GM21717 (cell line): ENCODE measurements around the gene NCAM1.

Source experiments
- ATAC-seq: cut with Tn5 transposase; IDR thresholded peaks from one replicate; pipeline ENCODE4 v1.9.1; 2021; ENCODE audit warnings: mild to moderate bottlenecking, moderate library complexity; ENCODE audit not compliant: unreplicated experiment

The NCAM1 gene

DNA sequence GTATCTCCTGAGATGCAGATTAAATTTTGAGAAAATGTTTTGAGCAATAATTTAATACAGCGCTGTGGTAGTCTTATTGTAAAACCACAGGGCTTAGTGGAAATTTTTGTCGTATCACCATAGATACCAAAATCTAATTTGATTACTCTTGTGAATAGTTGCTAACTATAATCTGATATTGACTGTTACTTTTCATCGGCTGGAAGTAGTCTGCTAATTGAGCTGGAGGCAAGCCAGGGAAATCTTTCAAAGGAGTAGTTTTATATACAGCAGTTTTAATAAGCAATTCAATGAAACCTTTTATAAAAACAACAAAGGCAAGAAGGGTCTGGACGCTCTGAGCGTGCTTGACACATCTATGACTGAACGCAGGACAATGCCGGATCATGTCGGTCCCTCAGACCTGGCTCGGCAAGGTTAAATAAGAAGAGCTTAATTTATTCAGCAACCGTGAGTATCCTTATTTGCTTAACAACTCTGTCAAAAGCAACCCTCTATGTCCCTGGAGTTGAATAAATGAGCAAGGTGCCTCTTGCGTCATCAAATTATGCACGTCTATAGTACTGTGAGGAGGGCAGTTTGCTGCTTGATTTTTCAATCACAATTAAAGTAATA lies 121.2 kb downstream of the NCAM1 start:
- no peak for ATAC-seq

DNA sequence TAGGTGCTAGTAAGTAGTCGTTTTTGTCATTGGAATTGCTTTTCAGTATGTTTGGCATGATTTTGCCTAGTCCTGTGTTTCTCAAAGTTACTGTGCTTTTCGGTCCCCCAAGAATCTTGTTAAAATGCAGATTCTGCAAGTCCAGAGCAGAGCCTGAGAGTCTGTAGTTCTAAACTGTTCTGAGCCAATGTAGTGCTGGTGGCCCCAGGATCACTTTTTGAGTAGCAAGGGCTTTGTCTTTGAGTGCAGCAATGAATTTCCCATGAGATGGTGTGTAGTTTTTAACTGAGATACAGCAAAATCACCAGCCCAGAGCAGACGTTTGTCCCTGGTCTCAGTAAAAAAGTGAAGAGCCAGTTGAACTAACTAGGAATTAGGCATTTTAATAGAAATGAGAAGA lies 122.4 kb downstream of the NCAM1 start:
- no peak for ATAC-seq

DNA sequence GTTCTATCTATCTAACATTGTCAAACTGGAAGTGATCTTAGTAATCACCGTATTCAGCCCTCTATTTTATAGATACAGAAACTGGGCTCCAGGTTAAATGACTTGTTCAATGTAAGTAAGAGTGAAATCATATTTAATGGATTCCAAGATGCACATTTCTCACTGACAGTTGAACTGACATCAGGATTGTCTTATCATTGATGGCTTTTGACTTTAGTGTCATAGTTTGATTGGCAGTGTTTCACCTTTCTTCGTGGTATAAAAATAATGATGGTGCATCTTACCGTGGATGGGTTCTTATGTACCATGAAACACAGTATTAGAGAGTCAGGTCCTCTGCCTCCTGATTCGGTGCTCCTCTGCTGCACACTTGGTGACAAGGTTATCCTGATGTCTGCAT lies 123.1 kb downstream of the NCAM1 start:
- ATAC-seq = no peak

DNA sequence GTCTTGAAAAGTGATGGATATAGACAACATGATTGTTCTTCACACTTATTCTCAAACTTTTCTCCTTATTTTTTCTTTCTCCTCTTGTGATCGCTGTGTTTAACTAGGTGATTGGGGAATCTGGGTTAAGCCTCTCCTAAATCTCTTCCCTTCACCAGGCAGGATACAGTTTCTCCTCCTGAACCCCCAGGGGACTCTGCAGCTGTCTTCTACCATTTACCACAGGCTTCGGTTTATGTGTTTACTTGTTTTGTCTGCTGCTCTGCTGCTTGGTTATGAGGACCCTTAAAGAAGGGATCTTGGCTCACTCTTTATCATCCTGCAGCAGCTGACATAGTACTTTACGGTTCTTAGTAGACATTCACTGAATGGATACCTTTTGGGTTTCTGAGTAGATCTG lies 124.2 kb downstream of the NCAM1 start:
- ATAC-seq = no peak

DNA sequence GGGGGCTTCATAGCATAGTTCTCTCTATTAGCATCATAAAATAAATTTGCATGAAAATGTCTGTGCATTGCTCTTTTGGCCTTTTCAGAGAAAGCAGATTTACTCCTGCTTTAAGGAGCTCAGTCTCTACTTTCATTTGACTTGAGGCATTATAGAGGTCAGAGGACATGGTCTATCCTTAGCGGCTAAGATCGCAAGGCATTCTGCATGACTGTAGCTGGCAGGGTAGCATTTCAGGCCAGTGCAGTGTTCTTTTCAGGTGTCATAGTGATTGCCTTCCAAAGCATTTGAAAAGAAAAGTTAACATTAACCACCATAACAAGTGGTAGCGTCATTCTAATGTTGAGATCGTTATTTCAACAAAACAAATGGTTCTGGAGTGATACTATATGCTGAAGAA lies 126.5 kb downstream of the NCAM1 start:
- ATAC-seq = no peak

DNA sequence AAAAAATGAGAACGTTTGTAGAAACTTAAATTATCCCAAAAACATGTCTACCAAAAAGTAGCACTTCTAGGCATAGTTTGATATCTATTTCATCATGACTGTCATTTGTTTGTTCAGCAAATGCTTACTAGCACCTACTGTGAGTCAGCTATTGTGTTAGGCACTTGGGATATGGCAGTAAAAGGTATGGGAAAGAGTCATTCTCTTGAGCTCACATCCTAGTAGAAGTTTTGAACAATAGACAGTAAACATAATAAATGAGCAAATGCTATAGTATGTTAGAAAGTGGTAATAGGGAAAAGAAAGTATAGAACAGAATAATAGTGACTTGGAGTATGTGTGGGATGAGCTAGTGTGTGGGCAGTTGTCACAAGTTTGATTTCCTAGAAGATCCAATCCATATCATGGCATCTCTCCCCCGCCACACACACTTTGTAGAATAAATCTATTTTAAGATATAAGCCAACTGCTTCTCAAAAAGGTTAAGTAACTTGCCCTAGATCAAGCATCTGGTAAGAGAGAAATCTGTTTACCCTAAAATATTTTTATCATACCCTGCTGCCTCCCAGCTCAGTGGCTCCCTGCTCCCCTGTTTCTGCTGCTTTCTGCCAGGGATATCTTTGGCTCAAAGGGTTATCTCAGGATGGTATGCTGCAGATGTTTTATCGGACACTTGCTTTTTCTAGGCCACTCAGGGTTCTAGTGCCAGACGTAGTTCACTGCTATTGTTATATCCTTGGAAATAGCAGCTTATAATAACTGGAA lies 129.7 kb downstream of the NCAM1 start:
- ATAC-seq = no peak

DNA sequence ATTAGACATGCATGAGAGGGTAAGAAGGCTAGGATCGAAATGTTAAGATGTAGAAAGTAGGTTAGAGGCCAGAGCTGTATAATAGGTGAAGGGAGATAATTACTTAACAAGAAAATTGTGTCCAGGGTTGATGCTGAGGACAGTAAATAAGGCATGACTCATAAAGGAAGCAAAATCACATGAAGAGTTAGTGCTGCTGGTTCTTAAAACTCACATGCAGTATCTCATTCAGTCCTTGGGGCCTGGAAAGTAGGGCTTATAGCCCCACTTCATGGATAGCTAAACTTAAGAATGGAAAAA lies 130.2 kb downstream of the NCAM1 start:
- no peak for ATAC-seq

DNA sequence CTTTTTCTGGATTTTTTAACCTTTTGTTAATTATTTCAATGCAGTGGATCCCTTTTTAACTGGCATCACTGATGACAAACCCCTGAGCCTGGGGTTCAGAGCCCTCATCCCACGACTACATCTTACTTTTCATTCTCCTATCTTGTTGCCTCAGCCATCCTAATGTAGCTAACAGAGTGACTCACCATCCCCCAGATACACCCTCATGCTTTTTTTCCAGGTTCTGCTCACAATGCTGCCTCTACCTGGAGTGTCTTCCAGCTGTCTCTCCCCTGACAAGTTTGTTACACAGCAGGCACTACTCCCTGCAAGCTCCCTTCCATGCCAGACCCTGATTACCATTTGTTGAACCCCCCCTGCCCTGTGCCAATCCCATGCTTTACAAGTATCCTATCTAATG lies 135.4 kb downstream of the NCAM1 start:
- ATAC-seq = no peak

DNA sequence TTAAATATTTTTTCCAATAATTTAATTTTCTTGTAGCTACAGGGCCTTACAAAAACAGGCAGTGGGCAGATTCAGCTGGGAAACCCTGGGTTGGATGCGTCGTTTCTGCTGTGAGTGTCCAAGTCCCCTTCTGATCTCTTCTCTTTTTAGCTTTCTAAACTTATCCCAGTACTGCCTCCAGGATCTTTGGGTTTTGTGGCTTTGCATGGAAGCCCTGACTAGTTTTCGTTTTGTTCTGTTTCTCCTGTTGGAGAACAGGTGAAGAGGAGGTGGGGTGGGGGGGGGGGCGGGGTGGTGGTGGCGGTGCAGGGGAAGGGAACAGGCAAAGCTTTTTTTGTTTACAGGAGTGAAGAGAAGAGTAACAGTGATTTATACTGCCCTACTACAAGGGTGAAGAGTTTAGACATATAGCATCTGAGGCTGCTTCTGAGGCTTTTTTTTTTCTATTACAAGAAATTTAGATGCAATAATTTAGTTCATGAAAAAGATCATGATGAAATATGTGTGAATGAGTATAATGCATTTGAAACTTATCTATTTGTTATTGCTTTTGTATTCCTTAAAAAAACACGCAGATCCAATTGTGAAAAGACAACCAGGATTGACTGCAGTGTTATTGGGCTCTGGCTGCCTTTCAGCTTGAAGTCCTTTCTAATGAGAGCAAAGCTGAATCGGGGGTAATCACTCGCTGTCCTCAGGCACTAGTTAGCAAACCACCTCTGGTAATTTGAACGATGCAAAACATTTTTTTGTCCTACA lies 142.9 kb downstream of the NCAM1 start:
- ATAC-seq = no peak

DNA sequence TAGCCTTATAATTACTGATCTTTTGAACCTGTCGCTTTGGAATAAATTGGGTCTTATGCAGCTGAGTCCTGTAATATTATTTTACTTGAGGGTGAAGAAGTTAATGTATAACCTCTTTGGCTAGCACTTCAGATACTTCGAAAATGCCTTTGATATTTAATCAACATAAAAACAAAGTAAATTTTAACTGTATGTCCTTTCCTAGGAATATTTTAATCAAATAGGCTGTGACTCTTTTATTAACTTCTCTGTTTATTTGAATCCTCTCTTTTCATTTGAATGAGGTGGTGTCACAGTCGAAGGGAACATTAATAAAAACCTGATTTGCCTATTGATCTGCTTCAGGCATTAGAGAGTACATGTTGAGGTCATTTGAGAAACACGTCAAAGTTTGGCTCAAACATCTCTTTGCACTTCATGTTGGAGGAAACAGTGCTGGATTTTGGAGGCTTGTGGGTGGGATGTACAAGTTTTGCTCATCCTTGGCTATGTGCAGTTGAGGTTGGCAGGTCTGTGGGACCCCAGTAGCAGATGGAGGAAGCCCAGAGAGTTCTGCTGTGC lies 143.6 kb downstream of the NCAM1 start:
- no peak for ATAC-seq

DNA sequence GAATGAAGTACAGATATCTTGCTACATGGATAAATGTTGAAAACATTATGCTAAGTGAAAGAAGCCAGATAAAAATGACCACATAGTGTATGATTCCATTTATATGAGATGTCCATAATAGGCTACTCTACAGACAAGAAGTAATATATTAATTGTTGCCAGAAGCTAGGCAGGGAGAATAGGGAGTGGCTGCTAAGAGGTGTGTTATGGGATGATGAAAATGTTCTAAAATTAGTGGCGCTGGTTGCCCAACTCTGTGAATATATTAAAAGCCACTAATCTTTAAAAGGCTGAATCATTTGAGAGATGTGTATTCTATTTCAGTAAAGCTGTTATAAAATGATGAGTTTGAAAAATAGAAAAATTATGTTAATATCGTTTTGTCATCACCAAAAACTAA lies 144.4 kb downstream of the NCAM1 start:
- ATAC-seq = no peak

DNA sequence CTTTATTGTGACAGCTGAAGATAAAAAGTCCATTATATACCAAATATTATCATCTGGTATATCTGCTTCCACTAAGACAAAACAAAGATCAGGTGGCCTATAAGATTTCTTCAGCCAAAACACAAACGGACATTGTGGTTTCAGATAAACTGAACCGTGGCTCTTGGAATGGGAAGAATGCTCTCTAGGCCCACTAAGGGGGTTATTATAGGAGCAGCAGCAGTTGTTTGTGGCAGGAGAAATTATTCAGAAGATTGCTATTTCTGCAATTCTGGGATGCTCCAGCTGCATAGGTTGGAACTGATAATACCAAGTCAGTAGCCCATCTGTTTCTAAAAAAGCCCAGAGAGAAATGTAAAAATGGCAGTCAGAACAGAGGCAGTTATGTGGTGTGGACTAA lies 145.3 kb downstream of the NCAM1 start:
- no peak for ATAC-seq

DNA sequence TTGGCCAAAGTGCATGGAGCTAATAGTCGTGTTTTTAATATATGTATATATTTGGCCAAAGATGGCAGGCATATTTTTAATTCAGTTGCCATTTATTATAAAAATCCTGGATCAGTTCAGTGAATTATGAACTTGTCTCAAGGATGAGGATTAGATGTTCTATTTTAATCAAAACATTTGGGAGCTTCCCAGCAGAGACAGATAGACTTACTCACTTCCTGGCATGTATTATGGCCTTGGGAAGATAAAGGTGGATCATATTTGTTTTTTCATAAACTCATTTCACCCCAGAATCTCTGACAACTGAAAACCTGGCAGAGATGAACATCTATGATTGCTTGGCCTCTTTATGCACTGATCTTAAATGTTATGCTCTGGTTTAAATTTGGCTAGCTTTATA lies 148.8 kb downstream of the NCAM1 start:
- no peak for ATAC-seq

DNA sequence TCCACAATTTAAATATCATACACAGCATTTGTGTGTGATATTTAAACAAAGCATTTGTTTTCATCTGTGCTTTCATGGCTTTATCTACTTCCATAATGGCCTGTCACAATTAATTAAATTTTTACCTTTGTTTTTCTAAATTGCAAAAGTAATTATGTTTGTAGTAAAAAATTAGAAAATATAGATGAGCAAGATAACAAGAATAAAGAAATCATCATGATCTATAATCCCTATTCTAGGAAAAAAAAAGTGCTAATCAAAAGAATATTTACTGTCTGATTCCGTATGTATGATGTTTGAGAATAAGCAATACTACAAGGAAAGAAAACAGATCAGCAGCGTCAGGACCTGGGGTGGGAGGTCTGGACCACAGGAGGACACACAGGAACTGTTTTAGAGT lies 149.9 kb downstream of the NCAM1 start:
- ATAC-seq = no peak

DNA sequence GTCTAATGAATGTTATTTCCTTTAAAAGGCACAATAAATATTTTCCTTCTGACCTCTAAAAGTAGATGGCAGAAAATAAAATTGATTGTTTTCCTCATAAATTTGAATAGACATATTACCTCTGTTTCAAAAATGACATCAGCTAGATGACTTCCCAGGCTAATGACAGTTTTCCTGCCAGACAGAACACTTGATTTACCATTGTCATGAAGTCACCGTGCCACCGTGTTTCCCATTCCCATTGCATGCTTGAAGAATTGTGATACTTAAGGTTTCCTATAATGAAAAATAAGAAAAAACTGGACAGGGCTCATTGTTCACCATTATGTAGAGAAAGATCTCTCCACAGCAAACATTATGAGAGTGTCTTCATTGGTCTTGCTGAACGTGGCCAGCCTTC lies 151.1 kb downstream of the NCAM1 start:
- no peak for ATAC-seq

DNA sequence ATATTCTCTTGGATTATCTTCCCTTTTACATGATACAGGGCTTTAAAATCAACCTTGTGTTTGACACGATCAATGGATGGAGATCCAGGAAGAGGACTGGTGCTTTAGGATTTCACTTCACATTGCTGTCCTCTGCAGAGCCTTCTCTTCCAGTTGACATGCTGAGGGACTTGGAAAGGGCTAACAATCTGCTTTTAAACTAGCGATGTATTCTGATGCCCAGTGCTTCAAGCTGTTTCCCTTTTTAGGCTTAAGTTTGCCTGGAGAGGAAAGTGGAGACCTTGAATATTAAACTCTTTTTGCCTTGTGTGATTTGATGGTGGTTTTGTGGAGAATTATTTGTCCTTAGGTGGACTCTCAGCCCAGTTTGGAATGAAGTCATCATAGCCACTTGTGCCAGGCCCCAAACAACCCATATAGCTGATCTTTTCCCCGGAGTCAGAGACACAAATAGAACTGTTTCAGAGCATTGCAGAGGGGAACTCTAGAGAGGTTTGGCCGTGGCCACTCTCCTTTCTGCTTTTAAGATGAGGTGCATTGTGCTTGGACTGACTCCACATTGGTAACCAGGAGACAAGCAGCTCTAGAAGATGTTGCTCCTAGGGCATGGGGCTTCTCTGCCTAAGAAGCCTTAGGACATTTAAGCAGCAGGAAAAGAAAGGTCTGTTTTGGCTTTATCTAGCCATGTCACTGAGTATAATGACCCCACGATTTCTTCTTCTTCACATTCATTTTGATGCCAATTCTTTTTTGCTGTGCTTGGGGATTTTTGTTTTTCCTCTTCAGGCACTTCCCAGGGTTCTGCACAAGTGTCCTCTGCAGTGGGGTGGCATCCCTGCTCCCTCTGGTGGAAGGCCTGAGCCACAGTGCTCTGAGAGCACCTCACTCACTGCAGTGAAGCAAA lies 152.8 kb downstream of the NCAM1 start:
- no peak for ATAC-seq

DNA sequence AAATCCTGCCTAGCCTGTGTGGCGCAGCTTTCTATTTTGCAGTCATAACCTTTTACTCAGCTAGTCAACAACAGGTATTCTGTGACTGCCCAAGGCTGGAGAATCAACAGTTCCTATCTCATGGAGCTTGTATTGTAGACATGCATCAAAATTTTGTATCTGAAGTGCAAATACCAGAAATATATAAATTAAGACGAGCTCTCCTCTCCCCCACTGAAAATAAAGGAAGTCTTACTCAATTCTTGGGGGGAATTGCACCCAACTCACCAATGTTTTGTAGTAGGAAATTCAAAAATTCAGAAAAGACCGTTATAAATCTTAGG lies 153.4 kb downstream of the NCAM1 start:
- ATAC-seq = no peak

DNA sequence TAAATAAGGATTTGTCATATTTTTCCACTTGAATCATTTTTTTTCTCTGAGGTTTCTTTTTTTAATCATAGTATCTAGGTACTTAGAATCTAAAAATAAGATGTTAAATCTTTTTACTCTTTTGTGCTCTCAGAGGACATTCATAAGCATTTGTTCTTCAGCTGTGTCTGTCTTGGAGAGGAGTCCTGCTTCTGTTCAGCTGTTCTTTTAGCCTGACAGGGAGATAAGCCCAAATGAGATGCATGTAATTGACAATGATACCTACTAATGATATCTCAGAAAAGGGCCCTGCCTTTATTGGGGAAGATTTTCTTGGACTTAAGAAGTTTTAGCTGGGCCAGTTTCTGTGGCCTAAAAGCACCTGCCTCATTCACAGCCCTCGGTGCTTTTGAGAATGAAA lies 156.9 kb downstream of the NCAM1 start:
- ATAC-seq = no peak

DNA sequence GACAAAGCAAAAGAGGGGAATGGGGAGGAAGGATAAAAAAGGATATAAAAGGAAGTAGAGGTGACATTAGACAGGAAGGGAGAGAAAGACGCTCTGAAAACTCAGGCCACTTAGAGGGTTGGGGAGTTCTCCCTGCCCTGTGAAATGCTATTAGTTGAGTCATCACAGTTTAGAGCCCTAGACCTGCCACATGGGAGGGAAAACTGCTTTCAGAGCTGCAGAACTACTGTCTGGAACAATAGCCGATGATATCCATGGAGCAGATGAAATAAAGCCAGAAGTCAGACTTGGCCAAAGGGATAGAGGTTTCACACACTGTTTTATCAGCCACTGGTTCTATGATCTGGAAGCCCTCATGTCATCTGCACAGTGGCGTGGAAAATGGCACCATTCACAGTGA lies 157.9 kb downstream of the NCAM1 start:
- ATAC-seq = no peak

DNA sequence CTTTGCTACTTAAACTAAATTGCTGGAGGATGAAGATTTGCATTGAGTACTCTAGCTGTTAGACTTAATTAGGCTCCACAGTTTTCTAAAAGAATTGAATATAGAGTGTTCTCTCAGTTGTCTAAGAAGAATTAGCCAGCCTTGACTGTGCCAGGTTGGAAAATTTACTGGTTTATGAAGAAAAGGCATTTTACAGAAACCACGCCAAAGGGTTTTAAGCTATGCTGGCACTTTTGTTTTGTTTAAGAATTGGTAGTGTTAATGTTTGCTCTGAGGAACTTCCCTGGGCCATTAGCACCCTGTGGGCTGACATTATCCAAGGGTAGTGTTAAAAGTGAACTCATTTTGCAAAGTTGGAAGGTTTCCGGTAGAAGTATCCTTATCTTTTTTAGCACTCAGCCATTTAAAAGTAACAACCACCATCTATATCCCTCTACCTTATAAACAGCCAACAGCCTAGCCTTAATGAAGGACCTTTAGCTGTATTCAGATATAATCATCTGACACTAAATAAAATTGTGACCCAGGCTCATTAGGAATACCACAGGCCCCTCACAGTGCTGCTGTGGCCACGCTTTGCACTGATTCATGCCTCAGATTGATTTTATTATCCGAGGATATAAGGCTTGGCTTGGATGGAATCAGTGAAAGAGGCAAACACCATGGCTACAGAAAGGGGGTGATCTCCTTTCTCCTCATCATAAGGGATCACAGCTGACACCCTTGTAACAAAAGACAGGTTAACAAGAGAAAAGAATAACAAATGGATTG lies 158.9 kb downstream of the NCAM1 start:
- no peak for ATAC-seq
